Gastrocnemius medialis (tissue), 4 donors: Measurements from ENCODE around the gene APBA3.

Experiments
- CTCF ChIP-seq, 5 experiments: fragments of 450-650 bp in 3 of 5; fragments of 200-600 bp in 2 of 5; sonication (generic) in 2 of 5; IDR thresholded peaks in 4 of 5; conservative IDR thresholded peaks in 1 of 5; 1 replicate in 4 of 5; 2 replicates in 1 of 5; pipeline ENCODE4 v1.5.1; 2016 to 2019; ENCODE audit warnings: antibody characterized with exemption in 5 of 5, mild to moderate bottlenecking in 3 of 5, moderate library complexity in 3 of 5
- POLR2A ChIP-seq, 2 donors: fragments of 450-650 bp; IDR thresholded peaks; one replicate each; pipeline ENCODE4 v1.6.1; 2017; ENCODE audit warnings: antibody characterized with exemption in 2 of 2, mild to moderate bottlenecking in 2 of 2, moderate library complexity in 2 of 2

- TF ChIP-seq CTCF (IDR thresholded peaks at IDR 0.05 in 4 of 5, conservative IDR thresholded peaks at IDR 0.05 in 1 of 5) (no peak), POLR2A (IDR thresholded peaks at IDR 0.05) (no peak)
Observed at GRCh38 chr19:3707868-3708206, 53.7 kb downstream of the APBA3 start.
